Duodenal mucosa (tissue), 2 donors: ENCODE data around the gene GPATCH2.

Experiments
- H3K27ac ChIP-seq: one replicate; pipeline ENCODE4 v1.7.0; 2013; ENCODE audit warnings: low read depth, low read length
- H3K27me3 ChIP-seq, 2 donors: one replicate each; pipeline ENCODE4 v1.7.0; 2013; ENCODE audit warnings: low read length in 2 of 2, control low read depth in 1 of 2; ENCODE audit not compliant: insufficient read depth in 2 of 2, control insufficient read depth in 1 of 2
- H3K36me3 ChIP-seq, 2 donors: one replicate each; pipeline ENCODE4 v1.7.0; 2013; ENCODE audit warnings: low read length in 2 of 2, control low read depth in 1 of 2; ENCODE audit not compliant: insufficient read depth in 2 of 2, control insufficient read depth in 1 of 2
- H3K4me1 ChIP-seq, 2 donors: one replicate each; pipeline ENCODE4 v1.7.0; 2013; ENCODE audit warnings: low read length in 2 of 2, control low read depth in 1 of 2; ENCODE audit not compliant: insufficient read depth in 2 of 2, control insufficient read depth in 1 of 2
- H3K4me3 ChIP-seq, 2 donors: one replicate each; pipeline ENCODE4 v1.7.0; 2013; ENCODE audit warnings: low read length in 2 of 2, low read depth in 1 of 2
- H3K9ac ChIP-seq, 2 donors: one replicate each; pipeline ENCODE4 v1.7.0; 2013; ENCODE audit warnings: low read length in 2 of 2, low read depth in 1 of 2
- H3K9me3 ChIP-seq, 2 donors: one replicate each; pipeline ENCODE4 v1.7.0; 2013; ENCODE audit warnings: low read length in 2 of 2, control low read depth in 1 of 2; ENCODE audit not compliant: control insufficient read depth in 1 of 2

The GPATCH2 gene

GRCh38 chr1:217630711-217631591 is at the start of gene GPATCH2, which contains the start of gene SPATA17:
Gene GPATCH2, minus strand, starts transcription at chr1:217631090. Its CDS starts 119 bp downstream, at chr1:217630971.
Gene SPATA17, plus strand, starts transcription at chr1:217631344. Its CDS starts 35 bp downstream, at chr1:217631379.
- H3K36me3 ChIP-seq: no peaks in the 10 kb centered on the region
- no peaks in the 10 kb centered on the region for H3K27me3 ChIP-seq
- peak within 1 kb of the TSS; percentile 88 to 95 for H3K4me3 ChIP-seq
- H3K27ac ChIP-seq: peak within 1 kb of the TSS; percentile 85
- H3K9me3 ChIP-seq: no peaks in the 10 kb centered on the region
- peaks cover 11 to 29% of the 10 kb centered on the region in 2 donors for H3K4me1 ChIP-seq
- H3K9ac ChIP-seq: peak within 1 kb of the TSS; percentile 61 to 77

DNA sequence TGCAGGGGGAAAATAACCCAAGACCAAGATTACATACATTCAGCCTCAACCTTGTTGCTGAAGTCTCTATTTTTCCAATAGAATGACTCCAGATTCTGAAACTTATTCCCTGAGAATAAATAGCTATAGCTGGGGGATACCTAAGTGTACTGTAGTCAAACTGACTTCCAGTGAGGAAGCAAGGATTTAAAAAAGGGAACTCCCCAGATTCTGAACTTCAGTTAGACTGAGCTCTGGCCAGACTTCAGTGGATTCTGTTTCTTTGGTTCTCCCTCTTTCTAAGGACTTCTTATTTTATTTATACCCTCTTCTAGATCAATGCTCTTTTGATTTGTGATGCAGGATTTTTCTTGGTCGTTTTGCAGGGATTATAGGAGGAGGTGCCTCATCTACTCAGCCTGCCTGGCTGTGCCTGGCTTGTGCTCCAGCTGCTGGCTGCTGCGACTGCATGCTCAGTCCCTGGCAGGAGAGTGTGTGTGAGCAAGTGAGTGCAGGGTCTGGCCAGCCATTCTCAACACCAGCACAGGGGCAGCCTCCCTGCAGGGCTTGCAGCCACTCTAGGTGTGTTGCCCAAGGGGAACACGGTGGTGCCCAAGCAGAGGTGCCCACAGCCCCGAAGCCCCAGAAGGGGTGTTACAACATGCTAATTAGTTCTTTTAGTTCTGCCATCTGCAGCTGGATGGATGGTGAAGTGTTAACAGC is 43.3 kb upstream of the GPATCH2 start:
- H3K36me3 ChIP-seq: no peaks in the 10 kb centered on the region

GRCh38 chr1:217673387-217673786 is 42.5 kb upstream of the GPATCH2 start:
- no peaks in the 10 kb centered on the region for H3K36me3 ChIP-seq
- no peaks in the 10 kb centered on the region for H3K4me1 ChIP-seq
- H3K9me3 ChIP-seq: no peaks in the 10 kb centered on the region
- no peak overlapping the region for H3K9ac ChIP-seq
- no peak overlapping the region for H3K4me3 ChIP-seq
- no peaks in the 10 kb centered on the region for H3K27me3 ChIP-seq
- H3K27ac ChIP-seq: no peak overlapping the region

More for the DNA sequence above, 43.3 kb upstream of the GPATCH2 start:
- Histone ChIP-seq H3K9ac (no peak overlapping the region), H3K27me3 (no peaks in the 10 kb centered on the region), H3K4me3 (no peak overlapping the region), H3K4me1 (no peaks in the 10 kb centered on the region), H3K9me3 (no peaks in the 10 kb centered on the region), H3K27ac (no peak overlapping the region)

- Histone ChIP-seq H3K27ac (no peak overlapping the region), H3K9ac (no peak overlapping the region), H3K9me3 (no peaks in the 10 kb centered on the region), H3K4me1 (no peaks in the 10 kb centered on the region), H3K36me3 (no peaks in the 10 kb centered on the region), H3K4me3 (no peak overlapping the region), H3K27me3 (no peaks in the 10 kb centered on the region)
Observed at GRCh38 chr1:217668351-217668940, 37.6 kb upstream of the GPATCH2 start.

- Histone ChIP-seq H3K27ac (no peak overlapping the region), H3K4me1 (no peaks in the 10 kb centered on the region), H3K36me3 (no peaks in the 10 kb centered on the region), H3K9me3 (no peaks in the 10 kb centered on the region), H3K4me3 (no peak overlapping the region), H3K9ac (no peak overlapping the region), H3K27me3 (no peaks in the 10 kb centered on the region)
Observed at GRCh38 chr1:217661407-217661806, 30.5 kb upstream of the GPATCH2 start.

DNA sequence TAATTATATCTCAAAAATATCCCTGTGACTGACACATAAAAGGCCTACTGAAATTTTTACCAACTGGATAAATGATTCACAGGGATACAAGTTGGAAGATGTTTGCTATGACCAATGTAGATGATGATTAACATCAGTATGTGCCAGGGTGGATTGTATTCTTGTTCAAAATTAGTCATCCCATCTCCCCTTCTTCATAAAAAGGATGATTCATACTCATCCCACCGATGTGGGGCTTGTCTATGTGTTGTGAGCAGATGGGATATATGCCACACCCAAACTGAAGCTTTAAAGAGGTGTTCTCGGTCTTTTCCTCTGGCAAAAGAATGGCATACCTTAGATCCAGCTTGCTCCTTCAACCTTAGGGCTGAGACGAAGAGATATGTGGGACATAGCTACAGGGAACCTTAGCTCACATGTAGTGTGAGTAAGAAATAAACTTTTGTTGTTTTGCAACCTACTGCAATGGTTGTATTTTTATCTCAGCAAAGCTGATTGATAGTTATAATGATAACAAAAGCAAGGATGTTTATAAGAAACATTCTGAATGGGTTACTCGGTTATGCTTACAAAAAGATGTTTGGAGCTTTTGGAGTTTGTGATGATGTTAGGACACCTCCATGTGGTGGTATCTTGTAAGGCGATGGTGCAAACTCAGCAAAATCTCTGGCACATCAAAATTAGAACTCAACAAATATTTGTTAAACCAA is 29.6 kb upstream of the GPATCH2 start:
- Histone ChIP-seq H3K27me3 (no peaks in the 10 kb centered on the region), H3K36me3 (no peaks in the 10 kb centered on the region), H3K4me1 (no peaks in the 10 kb centered on the region), H3K9ac (no peak overlapping the region), H3K9me3 (no peaks in the 10 kb centered on the region), H3K4me3 (no peak overlapping the region), H3K27ac (no peak overlapping the region)

GRCh38 chr1:217650674-217651073 is 19.8 kb upstream of the GPATCH2 start:
- no peak overlapping the region for H3K27ac ChIP-seq
- no peaks in the 10 kb centered on the region for H3K9me3 ChIP-seq
- H3K27me3 ChIP-seq: no peaks in the 10 kb centered on the region
- H3K4me1 ChIP-seq: no peaks in the 10 kb centered on the region
- H3K4me3 ChIP-seq: no peak overlapping the region
- no peaks in the 10 kb centered on the region for H3K36me3 ChIP-seq
- H3K9ac ChIP-seq: no peak overlapping the region

GRCh38 chr1:217647791-217648190 is 16.9 kb upstream of the GPATCH2 start:
- Histone ChIP-seq H3K9me3 (no peaks in the 10 kb centered on the region), H3K9ac (no peak overlapping the region), H3K4me1 (no peaks in the 10 kb centered on the region), H3K4me3 (no peak overlapping the region), H3K27ac (no peak overlapping the region), H3K36me3 (no peaks in the 10 kb centered on the region), H3K27me3 (no peaks in the 10 kb centered on the region)

DNA sequence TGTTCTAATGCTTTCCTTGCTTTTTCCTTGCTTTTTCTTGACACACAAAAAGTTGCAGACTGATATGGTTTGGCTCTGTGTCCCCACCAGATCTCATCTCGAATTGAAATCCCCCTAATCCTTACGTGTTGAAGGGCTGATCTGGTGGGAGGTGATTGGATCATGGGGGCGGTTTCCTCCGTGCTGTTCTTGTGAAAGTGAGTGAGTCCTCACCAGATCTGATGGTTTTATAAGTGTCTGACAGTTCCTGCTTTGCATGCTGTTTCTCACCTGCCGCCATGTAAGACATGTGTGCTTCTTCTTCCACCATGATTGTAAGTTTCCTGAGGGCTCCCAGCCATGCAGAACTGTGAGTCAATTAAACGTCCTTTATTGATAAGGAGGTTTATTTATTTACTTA is 11.6 kb upstream of the GPATCH2 start:
- H3K9me3 ChIP-seq: no peaks in the 10 kb centered on the region
- H3K27me3 ChIP-seq: no peaks in the 10 kb centered on the region
- H3K4me1 ChIP-seq: no peaks in the 10 kb centered on the region
- H3K9ac ChIP-seq: no peak overlapping the region
- no peak overlapping the region for H3K4me3 ChIP-seq
- H3K27ac ChIP-seq: no peak overlapping the region
- no peaks in the 10 kb centered on the region for H3K36me3 ChIP-seq
